GM12872 (cell line): ENCODE measurements around the gene PGS1.

Experiments
- TF ChIP-seq, protein P1 (sequence below): IDR thresholded peaks from 3 replicates; pipeline ENCODE4 v1.5.1; 2011; ENCODE audit warnings: low read depth, mild to moderate bottlenecking, low read length, moderate library complexity; ENCODE audit not compliant: insufficient read depth

PGS1 gene

DNA sequence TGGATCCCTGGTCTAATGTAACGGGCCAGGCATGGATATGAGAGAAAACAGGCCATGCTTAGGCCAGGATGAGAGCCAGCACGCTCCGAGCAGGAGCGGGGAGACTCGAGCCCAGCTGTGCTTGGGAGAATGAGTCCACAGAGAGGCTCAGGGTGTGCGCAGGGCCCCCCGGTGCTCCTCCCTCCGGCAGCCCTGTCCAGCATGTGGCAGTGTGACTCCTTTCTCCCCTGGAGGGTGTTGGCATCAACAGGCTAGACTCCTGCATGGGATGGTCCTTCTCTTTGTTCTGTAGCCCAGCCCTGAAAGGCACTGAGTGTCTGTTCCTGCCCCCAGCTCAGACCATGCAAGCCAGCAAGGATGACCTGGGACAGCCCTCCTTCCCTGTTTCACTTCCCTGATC is 23.4 kb downstream of the PGS1 start:
- TF ChIP-seq, protein P1, sequence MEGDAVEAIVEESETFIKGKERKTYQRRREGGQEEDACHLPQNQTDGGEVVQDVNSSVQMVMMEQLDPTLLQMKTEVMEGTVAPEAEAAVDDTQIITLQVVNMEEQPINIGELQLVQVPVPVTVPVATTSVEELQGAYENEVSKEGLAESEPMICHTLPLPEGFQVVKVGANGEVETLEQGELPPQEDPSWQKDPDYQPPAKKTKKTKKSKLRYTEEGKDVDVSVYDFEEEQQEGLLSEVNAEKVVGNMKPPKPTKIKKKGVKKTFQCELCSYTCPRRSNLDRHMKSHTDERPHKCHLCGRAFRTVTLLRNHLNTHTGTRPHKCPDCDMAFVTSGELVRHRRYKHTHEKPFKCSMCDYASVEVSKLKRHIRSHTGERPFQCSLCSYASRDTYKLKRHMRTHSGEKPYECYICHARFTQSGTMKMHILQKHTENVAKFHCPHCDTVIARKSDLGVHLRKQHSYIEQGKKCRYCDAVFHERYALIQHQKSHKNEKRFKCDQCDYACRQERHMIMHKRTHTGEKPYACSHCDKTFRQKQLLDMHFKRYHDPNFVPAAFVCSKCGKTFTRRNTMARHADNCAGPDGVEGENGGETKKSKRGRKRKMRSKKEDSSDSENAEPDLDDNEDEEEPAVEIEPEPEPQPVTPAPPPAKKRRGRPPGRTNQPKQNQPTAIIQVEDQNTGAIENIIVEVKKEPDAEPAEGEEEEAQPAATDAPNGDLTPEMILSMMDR = no peak

DNA sequence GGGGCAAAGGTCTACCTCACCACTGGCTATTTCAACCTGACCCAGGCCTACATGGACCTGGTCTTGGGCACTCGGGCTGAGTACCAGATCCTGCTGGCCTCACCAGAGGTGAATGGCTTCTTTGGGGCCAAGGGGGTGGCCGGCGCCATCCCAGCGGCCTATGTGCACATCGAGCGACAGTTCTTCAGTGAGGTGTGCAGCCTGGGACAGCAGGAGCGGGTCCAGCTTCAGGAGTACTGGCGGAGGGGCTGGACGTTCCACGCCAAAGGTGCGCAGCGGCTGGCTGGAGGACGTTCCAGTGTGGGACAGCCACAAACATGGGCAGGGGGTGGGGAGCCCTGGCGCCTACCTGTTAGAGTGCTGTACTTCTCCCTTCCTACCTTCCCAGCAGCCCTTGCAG is 25.4 kb downstream of the PGS1 start:
- TF ChIP-seq, protein P1 = no peak

DNA sequence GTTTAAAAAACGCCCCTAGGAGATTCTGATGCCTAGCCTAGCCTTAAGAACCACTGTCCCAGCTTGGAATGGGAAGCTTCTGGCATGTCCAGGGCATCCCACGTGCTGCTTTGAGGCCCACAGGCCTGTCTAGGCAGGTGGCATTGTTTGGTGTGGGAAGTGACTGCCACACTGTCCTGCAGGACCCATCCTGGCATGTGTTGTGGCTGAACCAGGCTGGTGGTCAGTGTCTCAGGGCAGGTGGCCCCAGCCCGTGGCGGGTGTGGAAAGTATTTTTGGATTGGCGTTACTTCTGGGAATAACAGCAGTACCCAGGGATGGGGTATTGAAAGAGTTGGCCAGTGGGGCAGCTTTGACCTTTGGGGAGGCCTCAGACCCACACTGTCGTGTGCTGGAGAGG is 27.9 kb downstream of the PGS1 start:
- TF ChIP-seq, protein P1 = no peak

DNA sequence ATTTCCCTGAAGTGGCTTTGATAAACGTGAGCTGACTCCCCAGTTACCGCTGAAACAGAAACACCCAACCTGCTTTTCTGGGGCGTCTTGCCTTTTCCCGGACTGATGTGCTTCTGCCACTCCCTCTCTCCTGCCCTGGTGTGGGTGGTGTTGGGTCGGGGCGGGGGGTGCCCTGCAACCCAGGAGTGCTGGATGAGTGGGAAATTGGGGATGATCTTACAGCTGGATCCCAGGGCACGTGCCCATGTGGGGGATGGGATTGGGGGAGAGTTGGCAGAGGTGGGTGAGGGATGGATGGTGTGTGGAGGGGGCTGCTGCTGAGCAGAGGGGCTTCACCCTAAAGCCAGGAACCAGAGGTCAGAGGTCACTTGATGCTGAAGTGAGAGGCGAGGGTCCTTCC is 28.5 kb downstream of the PGS1 start:
- TF ChIP-seq, protein P1 = no peak

DNA sequence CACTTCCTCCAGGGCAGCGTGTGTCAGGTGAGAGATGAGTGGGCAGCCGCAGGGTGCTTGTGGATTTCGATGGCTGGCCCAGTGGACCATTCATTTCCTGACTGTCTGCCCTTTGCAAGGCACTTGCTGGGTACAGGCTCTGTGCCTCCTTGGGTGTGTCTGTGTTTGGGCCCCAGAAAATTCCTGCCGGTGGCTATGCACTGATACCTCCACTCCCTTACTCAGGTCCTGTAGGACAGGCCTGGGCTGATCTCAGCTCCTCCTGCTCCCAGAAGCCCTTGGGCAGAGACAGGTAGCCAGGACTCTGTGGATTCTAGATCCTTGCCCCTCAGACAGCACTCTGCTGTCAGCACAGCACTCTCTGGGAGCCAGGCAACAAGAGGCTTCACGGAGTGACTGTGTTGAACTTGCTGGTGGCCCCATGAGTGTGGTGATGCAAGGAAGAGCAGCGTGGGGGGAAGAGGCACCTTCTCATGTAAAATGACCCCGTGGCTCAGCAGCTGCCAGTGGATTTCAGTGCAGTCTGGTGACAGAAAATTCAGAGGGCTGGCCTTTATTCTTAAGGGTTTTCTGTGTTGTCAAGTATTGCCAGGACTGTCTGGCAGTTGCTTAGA is 29.0 kb downstream of the PGS1 start:
- TF ChIP-seq, protein P1 = no peak

DNA sequence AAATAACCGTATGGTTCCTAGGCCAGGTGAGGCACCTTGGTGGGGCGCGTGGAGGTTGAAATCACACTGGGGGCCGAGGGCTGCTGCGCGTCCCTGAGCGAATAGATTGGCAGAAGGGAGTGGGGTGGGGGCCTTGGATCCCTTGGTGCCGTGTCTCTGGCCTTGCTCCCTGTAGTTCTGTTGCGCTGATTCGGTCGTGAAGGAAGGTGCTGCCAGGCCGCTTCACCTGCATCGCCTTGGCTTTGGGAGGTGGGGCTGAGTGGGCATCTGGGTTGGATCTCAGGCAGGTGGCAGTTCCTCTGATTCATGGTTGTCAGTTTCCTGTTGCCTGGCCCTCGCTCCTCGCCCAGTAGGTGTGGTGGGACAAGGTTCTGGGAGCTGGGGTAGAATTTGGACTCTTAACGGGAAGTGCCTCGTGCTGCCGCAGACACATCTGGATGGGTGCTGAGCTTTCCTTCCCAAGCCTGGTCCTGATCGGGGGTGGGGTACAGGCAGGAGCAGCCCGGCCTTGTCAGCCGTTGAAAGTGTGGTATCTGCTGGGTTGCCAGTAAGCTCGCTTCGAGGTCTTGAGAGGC is 30.1 kb downstream of the PGS1 start:
- TF ChIP-seq, protein P1 = no peak

DNA sequence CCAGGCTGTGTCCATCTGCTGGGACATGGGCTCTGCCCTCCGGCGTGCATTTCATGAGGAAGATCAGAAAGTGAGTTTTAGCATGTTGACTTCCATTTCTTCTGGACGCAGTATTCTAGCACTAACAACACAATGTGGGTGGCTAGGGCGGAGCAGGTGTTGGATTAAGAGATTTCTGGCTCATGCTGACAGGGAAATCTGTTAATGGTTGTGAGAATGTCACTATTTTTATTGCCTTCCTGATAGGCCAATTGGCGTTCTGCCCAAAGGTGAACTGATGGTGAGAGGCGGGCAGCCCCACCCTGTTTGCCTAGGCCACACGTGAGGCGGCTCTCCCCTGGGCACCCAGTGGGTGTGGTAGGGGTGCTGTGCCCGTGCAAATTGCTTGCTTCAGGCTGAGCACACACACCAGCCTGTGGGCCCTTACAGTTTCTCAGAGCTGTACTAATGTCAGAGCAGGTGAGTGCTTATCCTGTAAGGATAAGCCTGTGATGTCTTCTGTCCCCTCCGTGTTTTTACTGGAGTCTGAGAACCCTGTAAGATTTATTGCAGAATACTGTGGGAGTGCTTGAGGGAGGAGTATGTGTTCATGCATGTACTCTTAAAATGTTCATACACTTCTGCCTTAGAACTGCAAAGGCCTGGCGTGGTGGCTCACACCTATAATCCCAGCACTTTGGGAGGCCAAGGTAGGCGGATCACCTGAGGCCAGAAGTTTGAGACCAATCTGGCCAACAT is 30.9 kb downstream of the PGS1 start:
- TF ChIP-seq, protein P1 = no peak
